Mucosa of descending colon (tissue), 3 donors: Measurements from ENCODE around the gene TLE3. TPM values are rescaled to one million over a fixed set of nuclear protein-coding genes. Genes with fewer than 3 reads are reported as not detected.
"Not testable (repeated sequence)": the region's sequence is repeated elsewhere in the genome, so short reads cannot be mapped to it uniquely, and the experiment has no call there.

ENCODE experiments used
- ATAC-seq: fragments of 200-7000 bp; cut with Tn5 transposase; one replicate; pipeline ENCODE4 v1.9.1; 2020; ENCODE audit warnings: mild to moderate bottlenecking, moderate library complexity
- DNase-seq, 3 donors: peaks; one replicate each; pipeline ENCODE4 v3.0.0-alpha.2; 2020
- H3K36me3 ChIP-seq: fragments of 200-600 bp; one replicate; pipeline ENCODE4 v1.8.0; 2021; ENCODE audit warnings: low read depth, mild to moderate bottlenecking
- H3K4me1 ChIP-seq: fragments of 200-600 bp; one replicate; pipeline ENCODE4 v1.8.0; 2021; ENCODE audit warnings: low read depth, mild to moderate bottlenecking
- H3K4me3 ChIP-seq: fragments of 200-600 bp; one replicate; pipeline ENCODE4 v1.8.0; 2021; ENCODE audit warnings: mild to moderate bottlenecking
- H3K9me3 ChIP-seq: fragments of 200-600 bp; one replicate; pipeline ENCODE4 v1.8.0; 2021; ENCODE audit warnings: mild to moderate bottlenecking
- intact Hi-C, 2 donors: fragments of 100-400 bp; cut with DNase I in 1 of 2; cut with micrococcal nuclease in 1 of 2; formaldehyde crosslinking; loops; one replicate each; pipeline versions ENCODE4 v1.11.0 to v1.11.1; 2022; cut with DNase I, micrococcal nuclease
- total RNA-seq, 3 donors: library from RNA; stranded (reverse); fragmentation: NEBNext Ultra II Directional in 2 of 3; extraction: Animal tissue kit (Norgen Biotek cat#: 25700) in 2 of 3; gene quantifications; one replicate each; pipeline versions ENCODE4 v1.2.1 to v1.2.4, GENCODE V29; 2021 to 2023
- TF ChIP-seq, protein P1 (sequence below): fragments of 200-600 bp; IDR thresholded peaks from one replicate; pipeline ENCODE4 v1.8.0; 2022; ENCODE audit warnings: antibody characterized with exemption, mild to moderate bottlenecking
- donor health status: DM: no; HTN: no; CAD: no; lungs with moderate emphysema.
- donor health status: DM: no; HTN: no; CAD: no.
- donor health status: DM: no; HTN: yes; CAD: no.

Gene TLE3
- total RNA-seq, 3 donors from 2014 or later, result 77.6 to 123 (median 103) TPM

DNA sequence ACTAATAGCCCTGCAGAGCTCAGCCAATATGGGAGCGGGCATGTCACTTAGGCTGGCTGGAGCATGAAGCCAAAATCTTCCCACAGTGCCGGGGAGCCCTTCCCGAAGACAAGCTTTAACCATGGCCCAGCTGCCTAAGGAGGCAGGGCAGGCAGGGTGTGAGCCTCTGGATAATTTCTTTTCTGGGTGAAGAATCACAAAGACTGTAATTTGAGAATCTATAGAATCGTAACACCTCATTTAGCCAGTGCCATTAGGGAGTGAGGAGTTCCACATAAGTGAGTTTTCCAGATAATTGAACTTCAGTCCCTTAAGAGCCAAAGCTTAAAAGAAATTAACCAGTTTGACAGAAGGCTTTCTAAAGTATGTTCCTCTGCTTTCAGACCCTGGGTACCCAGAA lies 40.2 kb upstream of the TLE3 start:
- DNase-seq (no peak), ATAC-seq (no peak)
- Histone ChIP-seq H3K4me3 (no peak overlapping the region), H3K36me3 (no peaks in the 10 kb centered on the region), H3K4me1 (peaks cover 6% of the 10 kb centered on the region), H3K9me3 (no peaks in the 10 kb centered on the region)
- TF ChIP-seq, protein P1, sequence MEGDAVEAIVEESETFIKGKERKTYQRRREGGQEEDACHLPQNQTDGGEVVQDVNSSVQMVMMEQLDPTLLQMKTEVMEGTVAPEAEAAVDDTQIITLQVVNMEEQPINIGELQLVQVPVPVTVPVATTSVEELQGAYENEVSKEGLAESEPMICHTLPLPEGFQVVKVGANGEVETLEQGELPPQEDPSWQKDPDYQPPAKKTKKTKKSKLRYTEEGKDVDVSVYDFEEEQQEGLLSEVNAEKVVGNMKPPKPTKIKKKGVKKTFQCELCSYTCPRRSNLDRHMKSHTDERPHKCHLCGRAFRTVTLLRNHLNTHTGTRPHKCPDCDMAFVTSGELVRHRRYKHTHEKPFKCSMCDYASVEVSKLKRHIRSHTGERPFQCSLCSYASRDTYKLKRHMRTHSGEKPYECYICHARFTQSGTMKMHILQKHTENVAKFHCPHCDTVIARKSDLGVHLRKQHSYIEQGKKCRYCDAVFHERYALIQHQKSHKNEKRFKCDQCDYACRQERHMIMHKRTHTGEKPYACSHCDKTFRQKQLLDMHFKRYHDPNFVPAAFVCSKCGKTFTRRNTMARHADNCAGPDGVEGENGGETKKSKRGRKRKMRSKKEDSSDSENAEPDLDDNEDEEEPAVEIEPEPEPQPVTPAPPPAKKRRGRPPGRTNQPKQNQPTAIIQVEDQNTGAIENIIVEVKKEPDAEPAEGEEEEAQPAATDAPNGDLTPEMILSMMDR, result no peak
- intact Hi-C loops, result no loop called here

DNA sequence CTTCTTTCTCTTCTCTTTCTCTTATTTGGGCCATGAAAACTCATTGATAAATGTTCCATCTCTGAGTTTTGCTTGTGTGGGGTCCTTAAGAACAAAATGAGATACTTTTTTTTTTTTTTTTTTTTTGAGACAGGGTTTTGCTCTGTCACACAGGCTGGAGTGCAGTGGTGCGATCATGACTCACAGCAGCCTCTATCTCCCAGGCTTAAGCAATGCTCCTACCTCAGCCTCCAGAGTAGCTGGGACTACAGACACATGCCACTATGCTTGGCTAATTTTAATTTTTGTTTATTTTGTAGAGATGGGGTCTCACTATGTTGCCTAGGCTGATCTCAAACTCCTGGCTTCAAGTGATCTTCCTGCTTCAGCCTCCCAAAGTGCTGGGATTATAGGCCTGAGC lies 39.3 kb upstream of the TLE3 start:
- intact Hi-C loops, DNase-seq, H3K36me3 ChIP-seq, ATAC-seq, H3K9me3 ChIP-seq, H3K4me3 ChIP-seq, H3K4me1 ChIP-seq: not testable (repeated sequence)

GRCh38 chr15:70133781-70134421 lies 36.2 kb upstream of the TLE3 start:
- peaks cover 7% of the 10 kb centered on the region for H3K4me1 ChIP-seq
- TF ChIP-seq, protein P1, result no peak
- ATAC-seq (no peak), DNase-seq (no peak)
- H3K4me3 ChIP-seq, result no peak overlapping the region
- no peaks in the 10 kb centered on the region for H3K36me3 ChIP-seq
- H3K9me3 ChIP-seq, result no peaks in the 10 kb centered on the region
- intact Hi-C loops, result no loop called here

- intact Hi-C loops, result no loop called here
- DNase-seq, result peak in 1 of 3 donors; percentile 42
- Histone ChIP-seq H3K4me1 (peaks cover 7% of the 10 kb centered on the region), H3K9me3 (no peaks in the 10 kb centered on the region), H3K4me3 (no peak overlapping the region), H3K36me3 (no peaks in the 10 kb centered on the region)
- ATAC-seq, result peak; percentile 71
- TF ChIP-seq, protein P1, result no peak
Measured at GRCh38 chr15:70133296-70133695, 35.6 kb upstream of the TLE3 start.

- intact Hi-C loops, result no loop called here
- no peak for ATAC-seq
- H3K4me3 ChIP-seq, result no peak overlapping the region
Measured at GRCh38 chr15:70132571-70132970, 34.9 kb upstream of the TLE3 start.

DNA sequence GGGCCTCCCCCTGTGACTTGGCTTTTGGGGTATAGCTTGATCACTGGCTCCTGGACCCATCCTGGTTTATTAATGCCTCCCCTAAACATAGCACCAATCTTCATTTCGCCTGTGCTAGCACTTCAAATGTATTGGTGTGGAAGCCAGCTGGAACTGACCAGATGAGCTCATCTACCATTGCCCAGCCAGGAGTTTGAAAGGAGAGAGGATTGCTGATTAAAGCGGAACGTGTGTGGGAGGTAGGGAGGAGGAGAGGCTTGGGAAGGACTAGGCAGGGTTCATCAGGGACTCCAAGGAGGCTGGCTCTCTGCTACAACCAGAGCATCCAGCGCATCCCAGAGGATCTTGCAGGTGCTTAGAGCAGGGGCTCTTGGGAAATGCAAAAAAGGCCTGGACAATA lies 34.4 kb upstream of the TLE3 start:
- ATAC-seq, result no peak
- H3K4me3 ChIP-seq, result no peak overlapping the region
- DNase-seq, result no peak
- H3K9me3 ChIP-seq, result no peaks in the 10 kb centered on the region
- no peaks in the 10 kb centered on the region for H3K36me3 ChIP-seq
- H3K4me1 ChIP-seq, result peaks cover 7% of the 10 kb centered on the region
- TF ChIP-seq, protein P1, result no peak
- intact Hi-C loops, result no loop called here

More at GRCh38 chr15:70132571-70132970, 34.9 kb upstream of the TLE3 start:
- H3K9me3 ChIP-seq, result no peaks in the 10 kb centered on the region
- no peak for DNase-seq
- H3K36me3 ChIP-seq, result no peaks in the 10 kb centered on the region
- TF ChIP-seq, protein P1, result no peak
- peaks cover 7% of the 10 kb centered on the region for H3K4me1 ChIP-seq
